ENCODE results near the gene MRC2. TPM values are rescaled to one million over a fixed set of nuclear protein-coding genes. Genes with fewer than 3 reads are reported as not detected.

The MRC2 gene
- total RNA-seq, 2 experiments from 2014 or later = 4.0 TPM

DNA sequence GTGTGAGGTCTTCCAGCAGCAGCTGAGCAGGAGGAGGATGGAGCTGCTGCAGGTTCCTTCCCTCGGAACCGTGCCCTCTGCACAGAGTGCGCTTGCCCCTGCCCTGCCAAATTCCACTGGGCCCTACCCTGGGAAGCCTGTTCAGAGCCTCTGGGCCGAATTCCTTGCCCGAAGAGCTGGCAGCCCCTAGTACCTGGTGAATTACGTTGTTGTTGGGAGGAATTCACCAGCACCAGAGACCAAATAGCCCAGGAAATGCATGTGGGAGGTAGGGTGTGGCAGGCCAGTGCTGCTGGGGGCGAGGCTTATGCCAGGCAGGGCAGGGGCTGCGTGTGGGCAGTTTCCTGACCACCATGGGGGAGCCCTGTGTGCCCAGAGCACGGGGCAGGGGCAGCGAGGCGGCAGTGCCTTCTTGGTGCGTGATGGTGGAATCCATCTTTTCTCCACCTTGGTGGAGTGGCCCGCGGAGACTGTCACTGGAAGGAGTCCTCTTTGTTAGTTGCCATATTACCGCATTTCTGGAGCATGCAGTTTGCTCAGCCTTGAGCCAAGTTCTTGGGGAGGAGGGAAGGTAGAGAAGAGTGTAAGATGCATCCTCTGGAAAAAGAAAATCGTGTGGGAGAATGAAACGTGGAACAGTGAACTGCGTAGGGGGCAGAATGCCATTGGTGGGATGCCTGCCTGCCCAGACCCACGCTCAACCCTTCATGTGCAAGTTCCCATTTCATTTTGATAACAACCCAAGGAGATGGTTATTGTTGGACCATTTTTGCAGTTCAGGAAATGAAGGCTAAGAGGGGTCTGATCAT is 2.3 kb downstream of the MRC2 start:
- Mint-ChIP-seq H3K36me3 (ENCODE audit: low read depth) (peaks cover 4% of the 10 kb centered on the region), H3K4me3 (no peak overlapping the region), H3K27me3 (peaks cover 22% of the 10 kb centered on the region), H3K4me1 (peaks cover 9% of the 10 kb centered on the region), H3K27ac (no peak overlapping the region), H3K9me3 (no peaks in the 10 kb centered on the region)
- ChIA-PET CTCF (interaction anchor here (1.4 kb wide), 1 partner anchor 11 kb away, joined by 3 read pairs; no protein-coding TSS in a partner anchor), POLR2A (no interaction called here)
- DNase-seq = no peak

DNA sequence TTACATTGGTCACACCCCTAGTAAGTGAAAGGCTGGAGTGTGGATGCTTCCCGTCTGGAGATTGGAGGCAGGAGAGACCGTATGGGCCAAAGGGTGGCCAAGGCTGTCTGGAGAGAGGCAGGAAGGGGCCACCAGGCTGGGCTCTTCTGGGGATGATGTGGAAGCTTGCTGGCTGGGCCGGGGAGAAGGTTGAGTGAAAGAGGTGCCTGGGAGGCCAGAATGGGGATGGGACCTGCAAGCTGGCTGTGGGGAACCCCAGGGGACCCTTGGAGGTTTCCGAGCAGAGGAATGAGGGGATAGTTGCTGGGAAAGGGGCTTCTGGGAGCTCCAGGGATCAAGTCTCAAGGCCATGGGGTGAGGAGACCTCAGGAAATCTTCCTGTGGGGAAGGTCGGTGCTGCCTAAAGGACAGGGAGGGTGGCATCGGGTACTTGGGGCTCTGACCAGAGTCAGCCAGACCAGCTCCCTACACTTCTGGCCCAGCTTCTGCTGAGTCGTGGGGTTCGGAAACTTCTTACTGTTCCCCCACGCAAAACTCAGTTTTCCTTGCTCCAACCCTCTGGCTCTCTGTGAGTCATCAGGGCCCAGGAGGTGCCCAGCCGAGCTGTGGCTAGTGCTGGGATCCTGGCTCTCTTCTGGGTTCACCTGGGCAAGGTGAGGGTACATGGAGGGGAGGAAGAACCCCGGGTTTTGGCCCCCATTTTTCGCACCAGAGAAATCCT is 3.1 kb downstream of the MRC2 start:
- no peak for DNase-seq
- ChIA-PET CTCF (no interaction called here), POLR2A (no interaction called here)
- Mint-ChIP-seq H3K36me3 (ENCODE audit: low read depth) (peaks cover 2% of the 10 kb centered on the region), H3K4me1 (peaks cover 9% of the 10 kb centered on the region), H3K9me3 (no peaks in the 10 kb centered on the region), H3K4me3 (no peak overlapping the region), H3K27ac (no peak overlapping the region), H3K27me3 (peaks cover 22% of the 10 kb centered on the region)

DNA sequence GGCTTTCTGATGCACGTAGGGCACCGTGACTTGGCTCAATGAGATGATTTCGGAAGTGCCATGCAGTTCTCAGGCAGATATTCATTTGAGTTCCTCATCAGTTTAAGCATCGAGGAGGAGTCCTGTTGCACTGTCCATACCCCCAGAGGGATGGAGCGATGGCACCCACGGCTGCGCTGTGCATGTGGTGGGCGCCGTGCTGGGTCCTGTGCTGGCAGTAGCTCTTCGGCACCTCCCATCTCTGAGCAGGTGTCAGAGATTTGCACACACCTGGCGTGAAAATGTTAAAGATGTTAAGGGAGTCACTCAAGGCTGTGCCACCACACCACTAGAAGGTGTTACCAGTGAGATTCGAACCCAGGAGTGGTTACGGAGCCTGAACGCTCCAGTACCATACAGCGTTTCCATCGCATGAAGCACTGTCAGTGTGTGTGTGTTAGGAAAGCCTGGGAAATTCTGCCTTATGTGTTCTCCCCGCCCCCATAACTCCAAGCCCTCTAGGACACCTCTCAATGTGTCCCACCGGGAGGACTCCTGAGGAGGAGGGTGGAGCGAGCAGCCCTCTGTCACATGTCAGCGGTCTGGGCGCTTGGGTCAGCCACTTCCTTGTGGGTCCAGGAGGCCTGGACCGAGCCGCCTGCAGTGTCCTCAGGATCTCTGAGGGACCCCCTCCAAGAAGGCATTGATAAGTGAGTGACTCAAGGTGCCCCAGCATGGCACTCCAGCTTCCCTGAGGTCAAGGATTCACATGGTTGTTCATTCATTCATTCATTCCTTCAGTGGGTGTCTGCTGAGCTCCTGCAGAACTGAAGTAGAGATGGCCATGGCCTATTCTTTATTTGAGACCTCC is 3.8 kb downstream of the MRC2 start:
- Mint-ChIP-seq H3K9me3 (no peaks in the 10 kb centered on the region), H3K4me3 (no peak overlapping the region), H3K36me3 (ENCODE audit: low read depth) (no peaks in the 10 kb centered on the region), H3K4me1 (peaks cover 9% of the 10 kb centered on the region), H3K27ac (no peak overlapping the region), H3K27me3 (peaks cover 19% of the 10 kb centered on the region)
- no peak for DNase-seq
- POLR2A ChIA-PET = no interaction called here
- CTCF ChIA-PET = interaction anchor here (1.2 kb wide), 1 partner anchor 16 kb away, joined by 3 read pairs; no protein-coding TSS in a partner anchor

DNA sequence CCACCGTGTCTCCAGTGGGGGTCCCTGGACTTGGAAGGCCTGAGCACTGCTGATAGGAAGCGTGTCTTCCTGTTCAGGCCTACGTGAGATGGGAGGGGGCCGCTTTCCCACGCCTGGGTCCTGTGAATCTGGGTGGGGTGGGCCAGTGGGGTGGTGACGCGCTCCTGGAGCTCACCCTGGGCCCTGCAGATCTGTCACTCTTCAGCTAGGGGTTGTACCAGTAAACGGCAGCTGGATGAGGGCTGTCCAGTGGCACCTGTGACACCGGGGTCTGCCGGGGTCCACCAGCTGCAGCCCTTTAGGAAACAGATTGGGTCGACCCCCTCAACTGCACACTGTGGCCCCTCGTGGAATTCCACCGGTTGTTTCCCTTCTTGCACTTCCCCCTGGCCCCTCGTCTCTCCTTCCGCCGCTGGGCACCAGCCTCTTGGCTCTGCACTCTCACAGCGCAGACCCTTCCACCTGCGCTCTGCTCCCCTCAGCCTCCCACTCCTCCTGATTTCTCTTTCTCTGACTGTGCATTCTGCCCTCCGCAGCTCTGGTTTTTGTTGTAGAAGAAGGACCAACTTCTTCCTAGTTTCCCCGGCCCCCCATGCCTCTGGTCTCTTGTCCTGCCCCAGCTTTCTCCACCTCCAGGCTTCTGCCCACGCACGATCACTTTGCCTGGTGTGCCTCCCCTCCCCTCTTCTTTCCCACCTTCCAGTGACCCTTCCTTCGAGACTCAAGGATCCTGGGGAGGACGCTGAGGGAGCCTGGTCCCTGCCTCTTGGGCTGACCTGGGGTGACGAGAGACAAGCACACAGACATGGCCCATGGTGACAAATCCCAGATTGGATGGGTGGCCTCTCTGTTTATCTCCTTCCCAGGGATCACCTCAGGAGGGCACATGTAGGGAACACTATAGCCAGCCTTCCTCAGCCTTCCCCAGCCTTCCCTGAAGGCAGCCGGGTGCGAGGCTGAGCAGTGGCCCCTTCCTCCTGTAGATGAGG is 4.8 kb downstream of the MRC2 start:
- no peaks in the 10 kb centered on the region for H3K36me3 Mint-ChIP-seq (ENCODE audit: low read depth)
- no peak for DNase-seq
- POLR2A ChIA-PET = no interaction called here
- no peak overlapping the region for H3K4me3 Mint-ChIP-seq
- H3K9me3 Mint-ChIP-seq = no peaks in the 10 kb centered on the region
- peaks cover 13% of the 10 kb centered on the region for H3K27me3 Mint-ChIP-seq
- CTCF ChIA-PET = interaction anchor here (1.2 kb wide), 1 partner anchor 17 kb away, joined by 3 read pairs; no protein-coding TSS in a partner anchor
- H3K27ac Mint-ChIP-seq = no peak overlapping the region
- peaks cover 9% of the 10 kb centered on the region for H3K4me1 Mint-ChIP-seq

DNA sequence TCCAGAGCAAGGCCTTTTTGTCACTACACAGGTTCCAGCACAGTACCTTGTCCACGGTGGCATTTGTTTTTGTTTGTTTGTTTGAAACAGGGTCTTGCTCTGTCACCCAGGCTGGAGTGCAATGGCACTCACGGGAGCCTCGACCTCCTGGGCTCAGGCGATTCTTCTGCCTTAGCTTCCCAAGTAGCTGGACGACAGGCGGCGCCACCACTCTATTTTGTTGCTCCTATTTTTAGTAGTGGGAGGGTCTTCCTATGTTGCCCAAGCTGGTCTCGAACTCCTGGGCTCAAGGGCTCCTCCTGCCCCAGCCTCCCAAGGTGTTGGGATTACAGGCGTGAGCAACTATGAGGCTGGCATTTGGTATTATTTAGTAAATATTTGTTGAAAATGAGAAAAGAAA is 10.3 kb downstream of the MRC2 start:
- Mint-ChIP-seq H3K9me3 (no peaks in the 10 kb centered on the region), H3K36me3 (ENCODE audit: low read depth) (no peaks in the 10 kb centered on the region), H3K27ac (no peak overlapping the region), H3K4me3 (no peak overlapping the region), H3K27me3 (peaks cover 10% of the 10 kb centered on the region), H3K4me1 (peaks cover 2% of the 10 kb centered on the region)
- DNase-seq = no peak
- CTCF ChIA-PET = no interaction called here
- POLR2A ChIA-PET = no interaction called here

DNA sequence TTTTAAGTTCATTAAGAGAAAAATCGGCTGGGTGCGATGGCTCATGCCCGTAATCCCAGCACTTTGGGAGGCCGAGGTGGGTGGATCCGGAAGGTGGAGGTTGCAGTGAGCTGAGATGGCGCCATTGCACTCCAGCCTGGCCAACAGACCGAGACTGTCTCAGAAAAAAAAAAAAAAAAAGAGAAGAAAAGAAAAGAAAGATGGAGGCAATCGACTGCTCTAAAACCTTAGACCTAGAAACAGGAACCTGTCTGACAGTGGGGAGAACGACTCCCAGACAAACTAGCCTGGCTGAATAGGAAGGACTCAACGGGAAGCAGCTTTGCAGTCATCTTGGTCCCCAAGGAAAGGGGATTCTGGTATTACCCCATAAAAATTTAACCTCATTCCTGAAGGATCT is 13.7 kb downstream of the MRC2 start:
- ChIA-PET CTCF (interaction anchor here (0.7 kb wide), 1 partner anchor 17 kb away, joined by 3 read pairs; no protein-coding TSS in a partner anchor), POLR2A (no interaction called here)
- H3K4me3 Mint-ChIP-seq = no peak overlapping the region
- peaks cover 17% of the 10 kb centered on the region for H3K27me3 Mint-ChIP-seq
- no peak overlapping the region for H3K27ac Mint-ChIP-seq
- no peaks in the 10 kb centered on the region for H3K9me3 Mint-ChIP-seq
- H3K36me3 Mint-ChIP-seq (ENCODE audit: low read depth) = no peaks in the 10 kb centered on the region
- H3K4me1 Mint-ChIP-seq = peaks cover 5% of the 10 kb centered on the region
- DNase-seq = no peak

DNA sequence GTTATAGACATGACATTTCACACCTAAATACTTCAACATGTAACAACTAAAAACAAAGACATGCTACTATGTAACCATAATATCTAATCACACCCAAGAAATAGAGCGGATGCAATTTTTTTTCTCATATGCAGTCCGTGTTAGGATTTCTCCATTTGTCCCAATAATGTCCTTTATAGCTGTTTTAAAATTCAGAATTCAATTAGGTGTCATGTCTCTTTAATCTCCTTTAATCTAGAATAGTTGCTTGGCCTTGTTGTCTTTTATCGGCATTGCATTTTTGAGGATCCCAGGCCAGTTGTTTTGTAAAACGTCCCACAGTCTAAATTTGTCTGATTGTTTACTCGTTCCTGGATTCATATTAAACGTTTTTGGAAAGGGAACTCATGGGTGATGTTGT is 14.5 kb downstream of the MRC2 start:
- Mint-ChIP-seq H3K4me1 (peaks cover 5% of the 10 kb centered on the region), H3K27me3 (peaks cover 23% of the 10 kb centered on the region), H3K9me3 (no peaks in the 10 kb centered on the region), H3K4me3 (no peak overlapping the region), H3K27ac (no peak overlapping the region), H3K36me3 (ENCODE audit: low read depth) (no peaks in the 10 kb centered on the region)
- DNase-seq = no peak
- ChIA-PET CTCF (no interaction called here), POLR2A (no interaction called here)

DNA sequence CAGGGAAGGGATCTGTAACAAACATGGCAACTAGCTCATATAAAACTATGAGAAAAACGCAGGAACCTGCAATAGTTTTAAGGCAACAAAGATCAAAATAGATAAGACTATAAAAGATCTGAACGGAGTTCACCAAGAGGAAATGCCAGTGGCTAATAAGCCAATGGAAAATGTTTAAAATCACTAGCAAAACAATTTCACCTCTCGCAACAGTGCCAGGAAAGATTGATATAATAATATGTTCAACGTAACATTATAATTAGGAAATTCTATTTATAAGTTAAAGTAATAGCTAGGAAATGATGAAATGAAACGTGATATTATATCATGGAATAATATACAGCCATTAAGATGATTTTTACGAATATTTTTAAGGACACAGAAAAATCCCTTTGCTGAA is 16.0 kb downstream of the MRC2 start:
- DNase-seq = no peak
- Mint-ChIP-seq H3K4me1 (peaks cover 5% of the 10 kb centered on the region), H3K27ac (peak overlapping the region; percentile 31), H3K9me3 (no peaks in the 10 kb centered on the region), H3K4me3 (no peak overlapping the region), H3K36me3 (ENCODE audit: low read depth) (no peaks in the 10 kb centered on the region), H3K27me3 (peaks cover 28% of the 10 kb centered on the region)
- ChIA-PET CTCF (no interaction called here), POLR2A (no interaction called here)

DNA sequence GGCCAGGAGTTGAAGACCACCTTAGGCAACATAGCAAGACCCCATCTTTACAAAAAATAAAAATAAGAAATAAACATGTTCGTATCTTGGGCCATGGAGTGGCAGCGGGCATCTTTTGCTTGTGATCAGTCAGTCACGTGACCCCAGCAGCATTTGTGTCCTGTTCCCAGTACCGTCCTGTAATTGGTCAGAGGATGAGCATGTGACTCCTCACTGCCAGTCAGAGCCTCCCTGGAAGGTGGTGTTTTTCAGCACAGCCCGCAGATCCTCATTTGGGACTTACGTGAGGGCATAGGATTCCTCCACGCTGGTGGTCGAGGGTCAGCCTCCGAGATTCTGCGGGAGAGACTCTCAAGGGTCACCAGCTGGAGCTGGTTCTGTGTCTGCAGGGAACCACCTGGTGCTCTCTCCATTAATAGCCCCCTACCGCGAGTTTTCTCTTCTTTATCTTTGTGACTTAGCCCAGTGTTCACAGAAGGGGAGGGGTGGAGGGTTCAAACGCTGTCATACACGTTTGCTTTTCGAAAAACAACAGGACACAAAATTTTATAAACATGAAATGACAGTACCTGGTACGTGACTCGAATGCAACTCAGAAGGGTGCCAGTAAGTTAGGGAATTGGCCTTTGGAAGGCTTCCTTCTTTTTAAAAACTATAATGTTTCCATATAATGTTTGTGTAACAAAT is 17.2 kb downstream of the MRC2 start:
- peaks cover 35% of the 10 kb centered on the region for H3K27me3 Mint-ChIP-seq
- ChIA-PET CTCF (no interaction called here), POLR2A (no interaction called here)
- H3K36me3 Mint-ChIP-seq (ENCODE audit: low read depth) = no peaks in the 10 kb centered on the region
- no peak for DNase-seq
- H3K4me3 Mint-ChIP-seq = no peak overlapping the region
- no peaks in the 10 kb centered on the region for H3K9me3 Mint-ChIP-seq
- H3K4me1 Mint-ChIP-seq = peaks cover 5% of the 10 kb centered on the region
- H3K27ac Mint-ChIP-seq = no peak overlapping the region

DNA sequence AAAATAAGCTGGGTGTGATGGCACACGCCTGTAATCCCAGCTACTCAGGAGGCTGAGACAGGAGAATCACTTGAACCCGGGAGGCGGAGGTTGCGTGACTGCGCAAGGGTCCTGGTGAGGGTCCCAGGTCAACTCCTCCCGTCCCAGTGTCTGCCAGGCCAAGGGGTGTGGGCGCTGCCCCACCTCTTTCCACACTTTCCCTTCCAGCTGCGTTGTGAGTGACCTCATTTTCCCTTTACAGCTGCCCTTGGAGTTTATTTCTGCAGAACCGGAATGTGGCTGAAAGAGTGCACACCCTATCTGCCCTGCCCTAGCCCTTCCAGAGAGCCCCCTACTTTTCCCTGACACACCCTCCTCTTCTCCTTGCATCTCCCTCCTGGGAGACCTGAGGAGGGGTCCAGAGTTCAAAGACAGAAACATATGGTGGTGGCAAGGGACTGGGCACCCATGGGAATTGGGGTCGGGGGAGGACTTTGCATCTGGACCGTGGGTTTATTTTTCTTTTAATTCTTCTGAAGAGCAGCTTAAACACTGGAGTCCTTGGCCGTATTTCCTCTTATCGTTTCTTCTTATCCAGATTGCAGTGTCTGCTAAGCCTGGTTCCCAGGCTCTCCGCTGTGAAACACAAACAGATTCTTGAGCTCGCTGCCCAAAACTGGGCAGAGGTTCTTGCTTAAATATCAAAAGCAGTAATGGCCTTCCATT is 20.9 kb downstream of the MRC2 start:
- peaks cover 15% of the 10 kb centered on the region for H3K4me1 Mint-ChIP-seq
- no peaks in the 10 kb centered on the region for H3K9me3 Mint-ChIP-seq
- no peak overlapping the region for H3K4me3 Mint-ChIP-seq
- CTCF ChIA-PET = no interaction called here
- DNase-seq = no peak
- H3K27ac Mint-ChIP-seq = no peak overlapping the region
- POLR2A ChIA-PET = no interaction called here
- no peaks in the 10 kb centered on the region for H3K36me3 Mint-ChIP-seq (ENCODE audit: low read depth)
- peaks cover 49% of the 10 kb centered on the region for H3K27me3 Mint-ChIP-seq

DNA sequence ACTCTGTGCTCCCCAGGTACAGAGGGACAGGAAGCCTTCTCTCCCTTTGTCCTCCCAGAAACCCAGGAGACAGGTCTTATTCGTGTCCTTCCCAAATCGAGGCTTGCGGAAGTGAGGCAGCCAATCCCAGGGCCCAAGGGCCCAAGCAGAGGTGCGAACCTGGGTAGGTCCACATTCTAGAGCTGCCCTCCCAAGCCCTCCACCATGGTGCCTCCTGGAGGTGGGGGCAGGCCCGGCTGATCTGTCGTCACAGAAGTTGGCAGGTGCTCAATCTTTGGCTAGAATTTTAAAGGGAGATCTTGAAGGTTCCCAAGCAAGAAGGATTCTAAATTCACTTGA is 21.5 kb downstream of the MRC2 start:
- DNase-seq = no peak
- POLR2A ChIA-PET = no interaction called here
- Mint-ChIP-seq H3K36me3 (ENCODE audit: low read depth) (no peaks in the 10 kb centered on the region), H3K4me1 (peaks cover 19% of the 10 kb centered on the region), H3K27ac (no peak overlapping the region), H3K4me3 (no peak overlapping the region), H3K27me3 (peaks cover 52% of the 10 kb centered on the region), H3K9me3 (no peaks in the 10 kb centered on the region)
- CTCF ChIA-PET = no interaction called here
